HCT116 (cell line): ENCODE data around the gene PPP2R5C. TPM values are rescaled to one million over a fixed set of nuclear protein-coding genes. Genes with fewer than 3 reads are reported as not detected.

Experiments used
- ATAC-seq: fragments of 200-7000 bp; cut with Tn5 transposase; 2 replicates; pipeline ENCODE4 v1.9.1; 2020; ENCODE audit warnings: mild to moderate bottlenecking, moderate library complexity
- BruUV-seq: library from RNA; stranded (reverse); fragments of 400-500 nt; replicated peaks from 2 replicates; lab custom pipeline; 2021; lab: Mats Ljungman, UMichigan
- CTCF ChIA-PET: fragments of 300-600 bp; sonication (Branson Sonifier 250); formaldehyde crosslinking; loops from one replicate; lab custom pipeline; 2021; ENCODE audit warnings: antibody characterized with exemption; lab: Charles Lee
- POLR2A ChIA-PET: fragments of 300-600, 350-600 bp; sonication (Branson Sonifier 250); formaldehyde crosslinking; loops from one replicate; lab custom pipeline; 2021; ENCODE audit warnings: antibody characterized with exemption; lab: Charles Lee
- RAD21 ChIA-PET, 2 experiments: fragments of 300-600 bp; sonication (Branson Sonifier 250); formaldehyde crosslinking; loops; one replicate each; lab custom pipeline; 2023; ENCODE audit warnings: low total read pairs in 2 of 2; ENCODE audit not compliant: uncharacterized antibody in 2 of 2, unreplicated experiment in 2 of 2, low non-redundant PET in 1 of 2; lab: Charles Lee
- DNase-seq: peaks from one replicate; pipeline ENCODE4 v3.0.0-alpha.2; 2010; ENCODE audit warnings: low read depth, low spot score
- H2AFZ ChIP-seq: fragments of 200-600 bp; shearing (Covaris generic), sonication (generic); 2 replicates; pipeline ENCODE4 v1.6.1; 2017; ENCODE audit warnings: low read depth, mixed run types, mixed read lengths, antibody characterized with exemption, low read length; ENCODE audit not compliant: poor library complexity, severe bottlenecking
- H3K27ac ChIP-seq: 2 replicates; pipeline ENCODE4 v1.5.1; 2012; ENCODE audit warnings: low read depth, low read length
- H3K27me3 ChIP-seq: fragments of 200-600 bp; sonication (generic); 2 replicates; pipeline ENCODE4 v1.6.1; 2016; ENCODE audit warnings: mixed run types, low read length, mixed read lengths; ENCODE audit not compliant: insufficient read depth
- H3K36me3 ChIP-seq, 2 experiments: fragments of 200-500 bp in 1 of 2; fragments of 200-600 bp in 1 of 2; sonication (Bioruptor generic) in 1 of 2; sonication (generic) in 1 of 2; 2 replicates each; pipeline versions ENCODE4 v1.5.1 to v1.6.1; 2014 to 2016; ENCODE audit warnings: low read length in 2 of 2, inconsistent platforms in 1 of 2, mixed read lengths in 1 of 2, mixed run types in 1 of 2; ENCODE audit not compliant: insufficient read depth in 2 of 2, control insufficient read depth in 1 of 2
- H3K4me1 ChIP-seq, 2 experiments: fragments of 200-600 bp in 1 of 2; sonication (generic) in 1 of 2; 2 replicates each; pipeline versions ENCODE4 v1.5.1 to v1.6.1; 2012 to 2017; ENCODE audit warnings: low read length in 2 of 2, inconsistent platforms in 1 of 2, mild to moderate bottlenecking in 1 of 2, mixed read lengths in 1 of 2, mixed run types in 1 of 2, moderate library complexity in 1 of 2; ENCODE audit not compliant: insufficient read depth in 2 of 2, control insufficient read depth in 1 of 2
- H3K4me2 ChIP-seq: fragments of 200-600 bp; sonication (generic); 2 replicates; pipeline ENCODE4 v1.6.1; 2017; ENCODE audit warnings: mixed run types, low read length, mixed read lengths
- H3K4me3 ChIP-seq, 2 experiments: fragments of 200-600 bp in 1 of 2; sonication (generic) in 1 of 2; replicated peaks in 1 of 2; 2 replicates each; pipeline ENCODE4 v1.5.1; 2011 to 2016; ENCODE audit warnings: low read length in 2 of 2, control low read depth in 1 of 2, low read depth in 1 of 2, mild to moderate bottlenecking in 1 of 2, mixed read lengths in 1 of 2, mixed run types in 1 of 2
- H3K79me2 ChIP-seq: fragments of 200-600 bp; sonication (generic); 2 replicates; pipeline ENCODE4 v1.6.1; 2017; ENCODE audit warnings: mild to moderate bottlenecking, mixed run types, low read length, moderate library complexity, mixed read lengths; ENCODE audit not compliant: insufficient read depth
- H3K9ac ChIP-seq: fragments of 200-600 bp; sonication (generic); 2 replicates; pipeline ENCODE4 v1.6.1; 2016; ENCODE audit warnings: low read length, mixed read lengths
- H3K9me2 ChIP-seq: fragments of 200-600 bp; sonication (generic), shearing (Covaris generic); 2 replicates; pipeline ENCODE4 v1.6.1; 2017; ENCODE audit warnings: mixed run types, mild to moderate bottlenecking, moderate library complexity; ENCODE audit not compliant: insufficient read depth
- H3K9me3 ChIP-seq, 2 experiments: fragments of 200-500 bp in 1 of 2; fragments of 200-600 bp in 1 of 2; sonication (Bioruptor generic) in 1 of 2; sonication (generic) in 1 of 2; 2 replicates each; pipeline ENCODE4 v1.6.1; 2014 to 2017; ENCODE audit warnings: low read length in 2 of 2, mixed read lengths in 2 of 2, inconsistent platforms in 1 of 2, low read depth in 1 of 2, mild to moderate bottlenecking in 1 of 2, mixed run types in 1 of 2, moderate library complexity in 1 of 2; ENCODE audit not compliant: control insufficient read depth in 1 of 2, insufficient read depth in 1 of 2
- H4K20me1 ChIP-seq: fragments of 200-600 bp; sonication (generic), shearing (Covaris generic); 2 replicates; pipeline ENCODE4 v1.6.1; 2017; ENCODE audit warnings: mixed run types, mild to moderate bottlenecking, moderate library complexity; ENCODE audit not compliant: insufficient read depth
- ATF3 ChIP-seq: IDR thresholded peaks from 2 replicates; pipeline ENCODE4 v1.6.1; 2012
- CEBPB ChIP-seq: IDR thresholded peaks from 2 replicates; pipeline ENCODE4 v1.6.1; 2012; ENCODE audit warnings: low read depth
- ELF1 ChIP-seq: IDR thresholded peaks from 2 replicates; pipeline ENCODE4 v1.6.1; 2012; ENCODE audit warnings: low read depth, borderline replicate concordance
- JUND ChIP-seq: IDR thresholded peaks from 2 replicates; pipeline ENCODE4 v1.6.1; 2012
- POLR2A ChIP-seq: IDR thresholded peaks from 2 replicates; pipeline ENCODE4 v1.7.0; 2011; ENCODE audit warnings: borderline replicate concordance; ENCODE audit not compliant: insufficient read depth, insufficient read length; ENCODE audit errors: extremely low read depth
- SIN3A ChIP-seq: IDR thresholded peaks from 2 replicates; pipeline ENCODE4 v1.6.1; 2012; ENCODE audit warnings: low read depth
- SP1 ChIP-seq: IDR thresholded peaks from 2 replicates; pipeline ENCODE4 v1.6.1; 2012; ENCODE audit warnings: low read depth
- YY1 ChIP-seq: IDR thresholded peaks from 2 replicates; pipeline ENCODE4 v1.6.1; 2011; ENCODE audit warnings: low read length, low read depth, moderate library complexity, mild to moderate bottlenecking; ENCODE audit not compliant: insufficient replicate concordance; ENCODE audit errors: extremely low read depth
- ZNF274 ChIP-seq: fragments of 200-500 bp; sonication (Bioruptor generic); IDR thresholded peaks from 2 replicates; pipeline ENCODE4 v1.6.1; 2014; ENCODE audit warnings: mild to moderate bottlenecking, low read depth, low read length, inconsistent platforms
- intact Hi-C: fragments of 100-400 bp; cut with micrococcal nuclease; formaldehyde crosslinking; loops from 2 replicates; pipeline ENCODE4 v1.10.0; 2022
- total RNA-seq: library from RNA; stranded (reverse); gene quantifications from one replicate; pipeline ENCODE4 v1.2.1, GENCODE V29; 2021; ENCODE audit not compliant: unreplicated experiment

Gene PPP2R5C
- total RNA-seq, 1 experiment from 2014 or later, result 117 TPM

- POLR2A ChIA-PET, result no interaction called here
- CTCF ChIA-PET, result no interaction called here
These were observed 182.9 kb downstream of the PPP2R5C start for GRCh38 chr14:101944451-101944850.

DNA sequence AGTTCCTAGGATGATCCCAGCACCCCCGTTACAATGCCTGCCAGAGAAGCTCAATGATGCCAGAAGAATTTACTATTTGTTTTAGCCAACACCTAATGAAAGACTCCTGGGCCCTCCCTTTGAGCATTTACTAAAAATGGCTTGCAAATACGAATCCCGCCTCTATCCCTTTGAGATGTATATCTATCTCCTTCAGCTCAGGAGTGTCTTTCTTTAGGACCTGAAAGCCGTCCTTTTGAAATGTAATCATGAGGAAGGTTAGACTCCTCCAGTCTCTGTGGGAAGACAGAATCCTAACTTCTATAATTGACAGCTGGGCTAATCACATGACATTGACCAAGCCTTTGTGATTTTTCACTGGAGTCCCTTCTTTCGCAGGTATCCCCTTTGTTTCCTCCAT is 183.7 kb downstream of the PPP2R5C start:
- ChIA-PET POLR2A (no interaction called here), RAD21 (no interaction called here)
- intact Hi-C loops, result no loop called here

More at GRCh38 chr14:101944451-101944850, 182.9 kb downstream of the PPP2R5C start:
- no peak overlapping the region for H3K27ac ChIP-seq
- RAD21 ChIA-PET, result no interaction called here
- DNase-seq (no peak), ATAC-seq (no peak)
- H3K9me2 ChIP-seq, result no peaks in the 10 kb centered on the region
- TF ChIP-seq SIN3A (no peak), POLR2A (no peak), ELF1 (no peak), ZNF274 (no peak), YY1 (no peak), CEBPB (no peak), SP1 (no peak), JUND (no peak)
- no peaks in the 10 kb centered on the region for H3K36me3 ChIP-seq
- H3K4me2 ChIP-seq, result no peak overlapping the region
- H3K9me3 ChIP-seq, result no peaks in the 10 kb centered on the region
- H3K4me3 ChIP-seq, result no peak overlapping the region
- peaks cover 10% of the 10 kb centered on the region for H3K79me2 ChIP-seq
- H3K9ac ChIP-seq, result no peak overlapping the region
- intact Hi-C loops, result no loop called here
- peaks cover 6% of the 10 kb centered on the region; the same call in 1 of the 2 replicates for H3K27me3 ChIP-seq
- H2AFZ ChIP-seq, result no peak overlapping the region
- no peaks in the 10 kb centered on the region for H4K20me1 ChIP-seq
- no TSS peak for BruUV-seq
- peaks cover 4 to 6% of the 10 kb centered on the region in 2 experiments for H3K4me1 ChIP-seq

More for the DNA sequence above, 183.7 kb downstream of the PPP2R5C start:
- Histone ChIP-seq H3K9me3 (no peaks in the 10 kb centered on the region), H2AFZ (no peak overlapping the region), H3K27me3 (peaks cover 6% of the 10 kb centered on the region; the same call in 1 of the 2 replicates), H3K79me2 (peaks cover 10% of the 10 kb centered on the region), H4K20me1 (no peaks in the 10 kb centered on the region), H3K4me3 (no peak overlapping the region), H3K4me2 (no peak overlapping the region), H3K36me3 (no peaks in the 10 kb centered on the region), H3K9me2 (no peaks in the 10 kb centered on the region), H3K4me1 (peaks cover 5 to 7% of the 10 kb centered on the region in 2 experiments), H3K9ac (no peak overlapping the region), H3K27ac (no peak overlapping the region)
- CTCF ChIA-PET, result no interaction called here
- TF ChIP-seq ATF3, result no peak
- DNase-seq (no peak), ATAC-seq (no peak)
- BruUV-seq, result no TSS peak
